GM13976 (cell line): ENCODE data around the gene ADIPOR1.
"Not testable (repeated sequence)": the region's sequence is repeated elsewhere in the genome, so short reads cannot be mapped to it uniquely, and the experiment has no call there.

Experiments used
- DNase-seq: peaks from one replicate; pipeline ENCODE4 v3.0.0; 2012; ENCODE audit warnings: low spot score
- CTCF ChIP-seq: IDR thresholded peaks from 2 replicates; pipeline ENCODE4 v1.5.1; 2012; ENCODE audit warnings: borderline replicate concordance, mild to moderate bottlenecking; ENCODE audit not compliant: insufficient read depth; ENCODE audit errors: extremely low read depth, missing control alignments, control extremely low read depth
- in situ Hi-C: fragments of 300-500 bp; cut with MboI; formaldehyde crosslinking; loops from one replicate; pipeline ENCODE4 v1.12.0; 2022; ENCODE audit warnings: low sequenced_read_pairs, mixed read lengths, inconsistent platforms; ENCODE audit not compliant: unreplicated experiment

Gene ADIPOR1, protein sequence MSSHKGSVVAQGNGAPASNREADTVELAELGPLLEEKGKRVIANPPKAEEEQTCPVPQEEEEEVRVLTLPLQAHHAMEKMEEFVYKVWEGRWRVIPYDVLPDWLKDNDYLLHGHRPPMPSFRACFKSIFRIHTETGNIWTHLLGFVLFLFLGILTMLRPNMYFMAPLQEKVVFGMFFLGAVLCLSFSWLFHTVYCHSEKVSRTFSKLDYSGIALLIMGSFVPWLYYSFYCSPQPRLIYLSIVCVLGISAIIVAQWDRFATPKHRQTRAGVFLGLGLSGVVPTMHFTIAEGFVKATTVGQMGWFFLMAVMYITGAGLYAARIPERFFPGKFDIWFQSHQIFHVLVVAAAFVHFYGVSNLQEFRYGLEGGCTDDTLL

GRCh38 chr1:202957733-202958543 is at the start of gene ADIPOR1:
TSS of gene ADIPOR1 (minus strand) at chr1:202958312. CDS start at chr1:202951070, 7,242 bp downstream.
- no peak for TF ChIP-seq CTCF
- in situ Hi-C loops = no loop called here
- peak; percentile 99 for DNase-seq

DNA sequence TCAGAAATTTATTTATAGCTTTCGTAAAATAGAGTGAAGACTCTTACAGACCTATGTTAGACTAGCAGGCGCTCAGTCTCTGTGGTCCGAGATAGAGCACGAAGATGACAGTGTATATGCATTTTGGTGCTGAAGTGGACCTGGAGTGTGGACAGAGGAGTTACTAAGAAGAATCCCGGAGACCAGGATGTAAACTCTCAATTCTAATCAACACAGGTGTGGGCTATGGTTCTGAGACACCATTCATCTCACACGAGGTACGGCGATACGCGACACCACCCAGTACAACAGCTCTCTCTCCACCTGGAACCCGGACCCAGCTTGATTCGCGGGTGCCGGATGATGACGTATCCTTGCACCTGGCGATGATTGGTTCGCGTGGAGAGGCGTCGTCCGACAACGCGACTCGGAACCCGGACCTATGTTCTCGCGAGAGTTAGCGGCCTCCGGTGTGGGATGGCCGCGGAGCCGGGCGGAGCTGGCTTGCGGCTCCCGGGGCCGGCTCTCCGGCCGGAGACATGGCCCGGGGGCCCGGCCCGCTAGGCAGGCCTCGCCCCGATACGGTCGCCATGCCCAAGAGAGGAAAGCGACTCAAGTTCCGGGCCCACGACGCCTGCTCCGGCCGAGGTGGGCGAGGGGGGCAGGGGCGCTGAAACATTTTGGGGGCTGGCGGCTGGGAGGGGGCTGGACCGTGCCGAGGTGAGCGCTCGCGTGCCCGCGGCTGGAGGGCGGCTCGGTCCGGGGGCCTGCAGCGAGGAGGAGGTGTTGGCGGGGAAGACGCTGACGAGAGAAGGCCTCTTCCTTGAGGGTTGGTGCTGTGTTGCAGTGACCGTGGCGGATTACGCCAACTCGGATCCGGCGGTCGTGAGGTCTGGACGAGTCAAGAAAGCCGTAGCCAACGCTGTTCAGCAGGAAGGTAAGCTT is 49.1 kb upstream of the ADIPOR1 start, which contains the start of gene TMEM183A:
Gene TMEM183A, plus strand, starts transcription at position 427 of the 924 bp plus-strand sequence. Its CDS starts 92 bp downstream, at position 519.
- TF ChIP-seq CTCF = no peak
- peak; percentile 93 for DNase-seq
- in situ Hi-C loops = no loop called here

DNA sequence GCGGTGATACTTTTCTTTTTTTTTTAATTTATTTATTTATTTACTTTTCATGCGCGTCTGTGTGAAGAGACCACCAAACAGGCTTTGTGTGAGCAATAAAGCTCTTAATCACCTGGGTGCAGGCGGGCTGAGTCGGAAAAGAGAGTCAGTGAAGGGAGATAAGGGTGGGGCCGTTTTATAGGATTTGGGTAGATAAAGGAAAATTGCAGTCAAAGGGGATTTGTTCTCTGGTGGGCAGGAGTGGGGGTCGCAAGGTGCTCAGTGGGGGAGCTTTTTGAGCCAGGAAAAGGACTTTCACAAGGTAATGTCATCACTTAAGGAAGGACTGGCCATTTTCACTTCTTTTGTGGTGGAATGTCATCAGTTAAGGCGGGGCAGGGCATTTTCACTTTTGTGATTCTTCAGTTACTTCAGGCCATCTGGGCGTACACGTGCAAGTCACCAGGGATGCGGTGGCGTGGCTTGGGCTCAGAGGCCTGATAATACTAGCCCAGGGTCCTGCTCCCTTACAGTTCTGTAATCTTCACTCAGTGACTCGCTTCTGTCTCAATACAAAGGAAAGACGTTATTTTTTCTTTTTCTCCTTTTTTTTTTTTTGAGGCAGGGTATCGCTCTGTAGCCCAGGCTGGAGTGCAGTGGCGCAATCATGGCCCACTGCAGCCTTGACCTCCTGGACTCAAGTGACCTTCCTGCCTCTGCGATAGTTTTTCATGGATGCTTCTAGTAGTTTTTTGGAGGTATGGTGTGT is 47.5 kb upstream of the ADIPOR1 start:
- DNase-seq, in situ Hi-C loops: not testable (repeated sequence)

DNA sequence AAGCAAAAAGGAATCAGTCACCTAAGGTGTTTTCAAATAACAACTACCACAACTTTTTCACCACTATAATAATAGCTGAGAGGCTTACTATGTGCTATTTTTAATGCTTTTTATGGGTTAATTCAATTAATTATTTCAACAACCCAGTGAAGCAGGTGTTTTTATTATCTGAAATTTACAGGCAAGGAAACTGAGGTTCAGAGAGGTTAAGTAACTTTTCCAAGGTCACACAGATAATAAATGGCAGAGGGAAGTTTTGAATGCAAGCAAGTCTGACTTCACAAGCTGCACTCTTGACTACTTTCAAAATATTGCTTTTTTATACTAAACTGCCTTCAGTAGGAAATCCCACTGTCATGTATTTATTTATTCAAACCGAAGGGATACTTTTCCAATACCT is 44.8 kb upstream of the ADIPOR1 start:
- TF ChIP-seq CTCF = no peak
- in situ Hi-C loops = no loop called here
- no peak for DNase-seq

DNA sequence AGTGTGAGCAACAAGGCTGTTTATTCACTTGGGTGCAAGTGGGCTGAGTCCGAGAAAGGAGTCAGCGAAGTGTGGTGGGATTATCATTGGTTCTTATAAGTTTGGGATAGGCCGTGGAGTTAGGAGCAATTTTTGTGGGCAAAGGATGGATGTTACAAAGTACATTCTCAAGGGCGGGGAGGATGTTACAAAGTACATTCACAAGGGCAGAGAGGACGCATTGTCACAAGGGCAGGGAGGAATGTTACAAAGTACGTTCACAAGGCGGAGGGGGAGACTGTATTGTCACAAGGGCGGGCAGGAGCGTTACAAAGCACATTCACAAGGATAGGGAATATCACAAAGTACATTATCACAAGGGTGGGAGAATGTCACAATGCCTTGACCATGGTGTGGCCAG is 43.9 kb upstream of the ADIPOR1 start:
- TF ChIP-seq CTCF = no peak
- in situ Hi-C loops = no loop called here
- no peak for DNase-seq

DNA sequence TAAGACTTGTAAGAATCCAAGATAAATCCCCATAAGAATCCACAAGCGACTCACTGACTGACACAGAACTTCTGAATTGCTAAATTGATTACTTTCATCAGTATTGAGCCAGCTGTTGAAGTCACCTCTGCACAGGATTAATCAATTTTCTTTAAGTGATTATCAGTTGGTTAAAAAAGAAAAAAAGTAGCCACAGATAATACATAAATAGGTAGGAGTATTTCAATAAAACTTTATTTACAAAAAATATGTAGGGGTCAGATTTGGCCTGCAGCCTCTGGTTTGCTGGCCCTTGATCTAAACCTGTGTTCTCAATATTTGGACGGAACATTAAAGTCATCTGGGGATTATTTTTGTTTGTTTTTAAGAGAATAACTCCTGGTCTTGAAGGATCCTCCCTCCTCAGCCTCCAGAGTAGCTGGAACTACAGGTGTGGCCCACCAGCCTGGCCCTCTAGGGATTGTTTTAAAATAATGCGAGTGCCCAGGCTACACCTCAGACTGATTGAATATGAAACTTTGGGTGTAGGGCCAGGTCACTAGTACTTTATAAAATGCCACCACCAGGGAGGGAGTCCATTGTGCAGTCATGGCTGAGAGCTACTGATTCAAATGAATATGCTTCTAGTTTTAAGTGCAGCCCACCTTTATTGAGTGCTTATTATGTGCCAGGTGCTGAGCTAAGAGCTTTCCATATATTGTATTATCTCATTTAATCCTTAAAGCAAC is 42.3 kb upstream of the ADIPOR1 start:
- in situ Hi-C loops = no loop called here
- TF ChIP-seq CTCF = no peak
- no peak for DNase-seq
